ENCODE results near the gene SMTN.

DNA sequence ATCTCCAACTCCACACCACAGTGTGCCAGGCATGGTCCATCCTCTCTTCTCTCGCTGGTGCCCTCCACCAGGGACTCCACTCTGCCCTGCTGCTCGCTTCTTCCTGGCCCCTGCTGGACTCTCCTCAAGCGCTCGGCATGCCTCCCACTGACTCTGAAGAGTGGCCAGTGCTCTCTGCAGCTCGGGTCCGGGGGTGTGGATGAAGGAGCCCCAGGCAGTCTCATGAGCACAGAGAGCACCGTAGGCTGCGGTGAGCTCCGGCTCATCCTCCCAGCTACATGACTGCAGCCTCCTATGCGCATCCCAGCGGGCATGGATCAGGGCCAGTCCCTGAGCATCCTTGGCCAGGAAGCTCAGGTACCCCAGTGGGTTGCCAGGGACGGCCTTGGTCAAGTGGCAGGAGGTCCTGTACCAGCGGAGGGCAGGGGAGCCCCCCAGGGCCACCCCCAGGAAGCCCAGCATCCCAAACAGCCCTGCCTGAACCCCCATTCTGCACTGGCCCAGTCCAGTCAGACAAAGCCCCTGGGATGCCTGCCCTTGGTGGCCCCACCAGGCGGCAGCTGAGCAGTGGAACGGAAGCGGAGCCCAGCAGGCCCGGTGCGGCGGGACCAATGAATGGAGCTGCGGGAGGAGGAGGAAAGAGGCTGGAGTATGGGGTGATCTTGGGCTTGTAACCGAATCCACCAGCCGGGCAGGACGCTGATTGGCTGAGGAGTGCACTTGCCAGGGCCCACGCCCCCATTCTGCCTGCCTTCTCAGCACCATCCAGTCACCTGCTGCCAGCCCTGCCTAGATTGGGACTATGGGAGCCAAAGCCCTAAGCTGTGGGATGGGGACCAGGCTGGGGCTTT lies 59.0 kb downstream of the SMTN start, which contains the start of gene PLA2G3:
- no peak for TF ChIP-seq POLR2A (IDR thresholded peaks at IDR 0.05)
- TF ChIP-seq, protein P1, sequence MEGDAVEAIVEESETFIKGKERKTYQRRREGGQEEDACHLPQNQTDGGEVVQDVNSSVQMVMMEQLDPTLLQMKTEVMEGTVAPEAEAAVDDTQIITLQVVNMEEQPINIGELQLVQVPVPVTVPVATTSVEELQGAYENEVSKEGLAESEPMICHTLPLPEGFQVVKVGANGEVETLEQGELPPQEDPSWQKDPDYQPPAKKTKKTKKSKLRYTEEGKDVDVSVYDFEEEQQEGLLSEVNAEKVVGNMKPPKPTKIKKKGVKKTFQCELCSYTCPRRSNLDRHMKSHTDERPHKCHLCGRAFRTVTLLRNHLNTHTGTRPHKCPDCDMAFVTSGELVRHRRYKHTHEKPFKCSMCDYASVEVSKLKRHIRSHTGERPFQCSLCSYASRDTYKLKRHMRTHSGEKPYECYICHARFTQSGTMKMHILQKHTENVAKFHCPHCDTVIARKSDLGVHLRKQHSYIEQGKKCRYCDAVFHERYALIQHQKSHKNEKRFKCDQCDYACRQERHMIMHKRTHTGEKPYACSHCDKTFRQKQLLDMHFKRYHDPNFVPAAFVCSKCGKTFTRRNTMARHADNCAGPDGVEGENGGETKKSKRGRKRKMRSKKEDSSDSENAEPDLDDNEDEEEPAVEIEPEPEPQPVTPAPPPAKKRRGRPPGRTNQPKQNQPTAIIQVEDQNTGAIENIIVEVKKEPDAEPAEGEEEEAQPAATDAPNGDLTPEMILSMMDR (IDR thresholded peaks at IDR 0.05) = no peak
